Breast epithelium (tissue), 4 donors: ENCODE results near the gene OR51I2. TPM values are rescaled to one million over a fixed set of nuclear protein-coding genes. Genes with fewer than 3 reads are reported as not detected.

Experiments
- DNase-seq, 2 donors: peaks; one replicate each; pipeline ENCODE4 v3.0.0-alpha.2; 2019; ENCODE audit warnings: low spot score in 2 of 2
- H3K27ac ChIP-seq, 2 donors: fragments of 200-600 bp; sonication (generic) in 1 of 2; one replicate each; pipeline ENCODE4 v1.5.1; 2016 to 2019; ENCODE audit warnings: mild to moderate bottlenecking in 1 of 2
- H3K27me3 ChIP-seq, 2 donors: fragments of 200-600 bp; sonication (generic) in 1 of 2; one replicate each; pipeline versions ENCODE4 v1.5.1 to v1.6.0; 2017 to 2019; ENCODE audit warnings: control low read depth in 1 of 2, mild to moderate bottlenecking in 1 of 2
- H3K36me3 ChIP-seq: fragments of 200-600 bp; one replicate; pipeline ENCODE4 v1.5.1; 2019
- H3K4me1 ChIP-seq, 2 donors: fragments of 200-600 bp; sonication (generic); one replicate each; pipeline ENCODE4 v1.5.1; 2016 to 2019; ENCODE audit warnings: control low read depth in 1 of 2
- H3K4me3 ChIP-seq, 3 donors: fragments of 200-600 bp; sonication (generic); 1 replicate in 2 of 3; 2 replicates in 1 of 3; pipeline ENCODE4 v1.5.1; 2016 to 2019; ENCODE audit warnings: mild to moderate bottlenecking in 3 of 3, moderate library complexity in 2 of 3
- H3K9me3 ChIP-seq, 2 donors: fragments of 200-600 bp; sonication (generic) in 1 of 2; one replicate each; pipeline ENCODE4 v1.5.1; 2016 to 2019; ENCODE audit warnings: control low read depth in 1 of 2
- POLR2A ChIP-seq: fragments of 450-650 bp; IDR thresholded peaks from one replicate; pipeline ENCODE4 v1.6.1; 2016; ENCODE audit warnings: antibody characterized with exemption, mild to moderate bottlenecking, moderate library complexity
- POLR2AphosphoS5 ChIP-seq, 3 donors: sonication (generic); formaldehyde crosslinking; IDR thresholded peaks; one replicate each; pipeline ENCODE4 v1.6.1; 2017; ENCODE audit warnings: antibody characterized with exemption in 3 of 3
- intact Hi-C: fragments of 100-400 bp; cut with DNase I; formaldehyde crosslinking; loops from one replicate; pipeline ENCODE4 v1.15.1; 2023; ENCODE audit warnings: low total_unique reads
- total RNA-seq, 3 donors: library from RNA; depleted of rRNA; stranded (reverse); fragments of >200 nt; gene quantifications; one replicate each; pipeline ENCODE4 v1.1.0, GENCODE V29; 2016
- TF ChIP-seq, protein P1 (sequence below), 3 donors: fragments of 450-650 bp; IDR thresholded peaks; one replicate each; pipeline ENCODE4 v1.5.1; 2016 to 2017; ENCODE audit warnings: antibody characterized with exemption in 3 of 3, mild to moderate bottlenecking in 3 of 3, moderate library complexity in 3 of 3

OR51I2 gene
- total RNA-seq, 3 donors from 2014 or later = not detected

GRCh38 chr11:5488798-5489399, 39.8 kb downstream of the OR51I2 start:
- intact Hi-C loops = no loop called here
- Histone ChIP-seq H3K27me3 (no peaks in the 10 kb centered on the region), H3K4me1 (no peaks in the 10 kb centered on the region), H3K27ac (no peak overlapping the region), H3K9me3 (no peaks in the 10 kb centered on the region), H3K4me3 (no peak overlapping the region), H3K36me3 (no peaks in the 10 kb centered on the region)
- no peak for DNase-seq
- TF ChIP-seq POLR2AphosphoS5 (IDR thresholded peaks at IDR 0.05) = no peak
- TF ChIP-seq, protein P1, sequence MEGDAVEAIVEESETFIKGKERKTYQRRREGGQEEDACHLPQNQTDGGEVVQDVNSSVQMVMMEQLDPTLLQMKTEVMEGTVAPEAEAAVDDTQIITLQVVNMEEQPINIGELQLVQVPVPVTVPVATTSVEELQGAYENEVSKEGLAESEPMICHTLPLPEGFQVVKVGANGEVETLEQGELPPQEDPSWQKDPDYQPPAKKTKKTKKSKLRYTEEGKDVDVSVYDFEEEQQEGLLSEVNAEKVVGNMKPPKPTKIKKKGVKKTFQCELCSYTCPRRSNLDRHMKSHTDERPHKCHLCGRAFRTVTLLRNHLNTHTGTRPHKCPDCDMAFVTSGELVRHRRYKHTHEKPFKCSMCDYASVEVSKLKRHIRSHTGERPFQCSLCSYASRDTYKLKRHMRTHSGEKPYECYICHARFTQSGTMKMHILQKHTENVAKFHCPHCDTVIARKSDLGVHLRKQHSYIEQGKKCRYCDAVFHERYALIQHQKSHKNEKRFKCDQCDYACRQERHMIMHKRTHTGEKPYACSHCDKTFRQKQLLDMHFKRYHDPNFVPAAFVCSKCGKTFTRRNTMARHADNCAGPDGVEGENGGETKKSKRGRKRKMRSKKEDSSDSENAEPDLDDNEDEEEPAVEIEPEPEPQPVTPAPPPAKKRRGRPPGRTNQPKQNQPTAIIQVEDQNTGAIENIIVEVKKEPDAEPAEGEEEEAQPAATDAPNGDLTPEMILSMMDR (IDR thresholded peaks at IDR 0.05) = no peak
- TF ChIP-seq POLR2A = no peak

DNA sequence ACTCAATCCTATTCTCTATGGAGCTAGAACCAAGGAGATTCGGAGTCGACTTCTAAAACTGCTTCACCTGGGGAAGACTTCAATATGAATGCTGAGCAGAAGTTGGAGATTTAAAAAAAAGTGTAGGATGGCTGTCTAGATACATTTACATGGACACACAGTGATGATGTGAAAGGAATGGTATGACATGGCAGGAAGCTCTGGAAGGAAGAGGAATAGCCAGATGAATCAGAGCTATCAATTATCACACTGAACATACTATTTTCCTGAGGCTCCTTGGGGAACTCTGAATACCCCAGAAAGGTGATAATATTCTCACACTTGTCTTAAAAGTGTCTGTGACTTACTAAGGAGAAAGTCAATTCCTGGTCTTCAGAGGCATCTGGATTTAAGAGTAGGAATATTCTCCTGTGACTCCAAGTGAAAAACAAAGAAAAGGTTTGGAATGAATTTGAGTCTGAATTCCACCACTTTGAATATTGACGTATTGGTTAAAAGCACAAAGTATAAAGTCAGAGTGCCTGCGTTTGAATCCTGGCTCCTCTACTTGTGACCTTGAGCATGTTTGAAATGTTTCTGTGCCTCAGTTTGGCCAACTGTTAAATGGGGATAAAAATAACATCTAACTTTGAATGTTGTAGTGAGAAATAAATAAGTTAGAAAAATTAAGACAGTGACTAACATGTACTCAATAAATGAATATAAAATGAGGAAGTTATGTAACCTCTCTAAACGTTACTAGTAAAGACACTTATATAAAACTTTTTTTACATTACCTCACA, 40.6 kb downstream of the OR51I2 start:
- Histone ChIP-seq H3K4me3 (no peak overlapping the region), H3K36me3 (no peaks in the 10 kb centered on the region), H3K9me3 (no peaks in the 10 kb centered on the region), H3K4me1 (no peaks in the 10 kb centered on the region), H3K27ac (no peak overlapping the region), H3K27me3 (no peaks in the 10 kb centered on the region)
- intact Hi-C loops = no loop called here
- DNase-seq = no peak
- TF ChIP-seq, protein P1 (IDR thresholded peaks at IDR 0.05) = no peak
- TF ChIP-seq POLR2A (no peak), POLR2AphosphoS5 (IDR thresholded peaks at IDR 0.05) (no peak)

- H3K36me3 ChIP-seq = no peaks in the 10 kb centered on the region
- intact Hi-C loops = no loop called here
- TF ChIP-seq POLR2AphosphoS5 (IDR thresholded peaks at IDR 0.05) = no peak
- TF ChIP-seq, protein P1 (IDR thresholded peaks at IDR 0.05) = no peak
- TF ChIP-seq POLR2A = no peak
- no peak overlapping the region for H3K27ac ChIP-seq
- no peak overlapping the region for H3K4me3 ChIP-seq
- no peak for DNase-seq
- H3K4me1 ChIP-seq = no peaks in the 10 kb centered on the region
- H3K9me3 ChIP-seq = no peaks in the 10 kb centered on the region
- no peaks in the 10 kb centered on the region for H3K27me3 ChIP-seq
Measured at GRCh38 chr11:5499671-5500070, 50.5 kb downstream of the OR51I2 start.

GRCh38 chr11:5500393-5500801, 51.3 kb downstream of the OR51I2 start:
- H3K36me3 ChIP-seq = no peaks in the 10 kb centered on the region
- no peak overlapping the region for H3K27ac ChIP-seq
- no peak for DNase-seq
- H3K4me1 ChIP-seq = no peaks in the 10 kb centered on the region
- H3K4me3 ChIP-seq = no peak overlapping the region
- intact Hi-C loops = no loop called here
- no peaks in the 10 kb centered on the region for H3K9me3 ChIP-seq
- TF ChIP-seq POLR2A = no peak
- TF ChIP-seq, protein P1 (IDR thresholded peaks at IDR 0.05) = no peak
- TF ChIP-seq POLR2AphosphoS5 (IDR thresholded peaks at IDR 0.05) = no peak
- no peaks in the 10 kb centered on the region for H3K27me3 ChIP-seq

DNA sequence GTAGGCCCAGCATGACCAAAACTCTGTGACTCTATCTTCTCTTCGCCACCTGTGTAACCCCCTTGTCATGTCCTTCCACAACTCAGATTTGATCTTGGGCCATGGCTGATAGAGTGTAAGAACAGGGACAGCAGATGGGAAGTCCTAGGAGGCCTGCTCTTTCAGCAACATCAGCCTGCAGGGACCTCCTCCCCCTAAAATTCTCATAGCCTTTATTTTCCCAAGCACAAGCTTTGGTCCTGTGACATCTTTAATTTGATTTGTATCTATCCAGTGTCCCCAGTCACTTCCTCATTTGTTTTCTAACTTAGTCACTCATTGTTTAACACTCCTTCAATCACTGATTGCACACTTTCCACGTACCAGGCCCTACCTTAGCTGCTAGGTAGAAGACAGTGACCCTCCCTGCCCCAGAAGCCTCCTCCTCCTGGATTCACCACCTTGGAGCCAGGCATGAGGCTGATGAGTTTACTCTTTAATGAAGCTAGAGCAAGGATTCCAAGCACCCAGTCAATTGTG, 55.3 kb downstream of the OR51I2 start:
- no peak for DNase-seq
- no peaks in the 10 kb centered on the region for H3K4me1 ChIP-seq
- H3K9me3 ChIP-seq = no peaks in the 10 kb centered on the region
- H3K4me3 ChIP-seq = no peak overlapping the region
- no peaks in the 10 kb centered on the region for H3K27me3 ChIP-seq
- intact Hi-C loops = no loop called here
- TF ChIP-seq POLR2AphosphoS5 (IDR thresholded peaks at IDR 0.05) = no peak
- TF ChIP-seq, protein P1 (IDR thresholded peaks at IDR 0.05) = no peak
- TF ChIP-seq POLR2A = no peak
- H3K36me3 ChIP-seq = no peaks in the 10 kb centered on the region
- no peak overlapping the region for H3K27ac ChIP-seq
